ENCODE measurements around the gene CCDC88C. TPM values are rescaled to one million over a fixed set of nuclear protein-coding genes. Genes with fewer than 3 reads are reported as not detected.

Gene CCDC88C
- total and polyA plus RNA-seq, 12 donors: 2.2 to 8.4 (median 4.9) TPM

DNA sequence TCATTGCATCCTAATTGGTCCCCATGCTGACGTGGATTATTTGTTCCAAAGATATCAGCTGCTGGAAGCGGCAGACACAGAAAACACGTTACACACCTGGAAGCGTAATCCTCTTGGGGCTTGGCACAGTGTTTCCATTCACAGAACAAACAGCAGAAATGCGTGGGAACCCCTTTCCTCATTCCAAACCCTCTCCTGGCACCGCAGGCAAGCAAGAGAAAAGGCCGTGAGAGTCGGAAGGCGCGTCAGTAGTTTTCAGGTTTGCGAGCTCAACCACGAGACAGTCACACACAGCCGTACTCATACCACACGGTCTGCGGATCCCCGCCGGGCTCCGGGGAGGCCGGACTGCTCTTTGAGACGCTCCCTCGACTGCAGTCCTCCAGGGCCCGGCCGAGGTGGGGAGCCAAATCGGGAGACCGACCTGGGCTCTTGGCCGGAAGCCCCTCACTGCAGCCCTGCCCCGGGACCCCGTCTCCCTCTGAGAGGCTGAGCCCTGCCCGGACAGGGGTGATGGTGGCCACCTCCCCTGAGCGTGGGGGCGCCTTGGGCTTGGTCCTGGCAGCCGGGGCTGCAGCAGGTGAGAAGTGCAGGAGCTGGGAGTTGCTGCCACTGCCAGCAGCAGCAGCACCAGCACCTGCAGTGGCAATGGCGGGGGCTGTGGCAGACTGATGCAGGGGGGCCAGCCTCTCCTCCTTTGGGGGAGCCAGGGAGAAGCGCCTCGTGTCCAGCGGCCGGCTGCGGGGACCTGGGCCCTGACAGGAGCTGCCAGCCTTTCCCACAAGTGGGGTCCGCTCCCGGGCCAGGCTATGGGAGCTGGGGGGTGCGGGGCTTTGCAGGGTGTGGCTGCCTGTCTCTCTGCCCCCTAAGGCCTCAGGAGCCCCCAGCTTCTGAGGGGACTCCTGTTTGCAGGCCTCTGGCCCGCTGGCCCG lies 145.0 kb downstream of the CCDC88C start:
- 94 to 95% methylated on average over 43 of the region's 43 CpGs for WGBS, 2 donors
- Histone ChIP-seq H3K27ac (no peak overlapping the region), H3K4me1 (peaks cover 0 to 15% (median 9%) of the 10 kb centered on the region in 9 donors), H3K4me3 (no peak overlapping the region), H3K36me3 (peaks cover 0 to 58% (median 0%) of the 10 kb centered on the region in 9 donors), H3K27me3 (no peaks in the 10 kb centered on the region), H3K9me3 (no peaks in the 10 kb centered on the region)
- ATAC-seq: peak in 1 of 8 donors; percentile 14
- no peak for DNase-seq
- intact Hi-C loops (cut with DNase I): loop anchor here in 1 of 10 donors (10.0 kb wide), 1 partner anchor 368 kb away; no protein-coding TSS in a partner anchor
- TF ChIP-seq, protein P1, sequence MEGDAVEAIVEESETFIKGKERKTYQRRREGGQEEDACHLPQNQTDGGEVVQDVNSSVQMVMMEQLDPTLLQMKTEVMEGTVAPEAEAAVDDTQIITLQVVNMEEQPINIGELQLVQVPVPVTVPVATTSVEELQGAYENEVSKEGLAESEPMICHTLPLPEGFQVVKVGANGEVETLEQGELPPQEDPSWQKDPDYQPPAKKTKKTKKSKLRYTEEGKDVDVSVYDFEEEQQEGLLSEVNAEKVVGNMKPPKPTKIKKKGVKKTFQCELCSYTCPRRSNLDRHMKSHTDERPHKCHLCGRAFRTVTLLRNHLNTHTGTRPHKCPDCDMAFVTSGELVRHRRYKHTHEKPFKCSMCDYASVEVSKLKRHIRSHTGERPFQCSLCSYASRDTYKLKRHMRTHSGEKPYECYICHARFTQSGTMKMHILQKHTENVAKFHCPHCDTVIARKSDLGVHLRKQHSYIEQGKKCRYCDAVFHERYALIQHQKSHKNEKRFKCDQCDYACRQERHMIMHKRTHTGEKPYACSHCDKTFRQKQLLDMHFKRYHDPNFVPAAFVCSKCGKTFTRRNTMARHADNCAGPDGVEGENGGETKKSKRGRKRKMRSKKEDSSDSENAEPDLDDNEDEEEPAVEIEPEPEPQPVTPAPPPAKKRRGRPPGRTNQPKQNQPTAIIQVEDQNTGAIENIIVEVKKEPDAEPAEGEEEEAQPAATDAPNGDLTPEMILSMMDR (IDR thresholded peaks at IDR 0.05): no peak

DNA sequence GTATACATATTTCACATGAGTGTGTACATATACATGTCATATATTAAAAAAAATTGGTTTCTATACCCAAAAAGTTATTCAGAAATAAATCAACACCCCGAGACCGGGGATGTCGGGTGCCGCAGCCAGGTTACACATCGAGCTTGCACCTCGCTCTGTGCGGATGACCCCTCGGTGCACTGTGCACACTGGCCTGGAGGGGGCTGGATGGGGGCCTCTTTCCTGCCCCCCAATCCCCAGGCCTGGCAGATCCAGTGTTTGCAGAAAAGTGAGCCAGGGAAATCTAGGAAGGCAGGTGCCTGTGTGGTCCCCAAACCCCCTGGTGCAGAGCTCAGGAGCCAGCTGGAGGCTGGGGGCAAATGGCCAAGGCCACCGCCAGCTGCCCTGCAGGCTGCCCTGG lies 146.0 kb downstream of the CCDC88C start:
- Histone ChIP-seq H3K9me3 (no peaks in the 10 kb centered on the region), H3K36me3 (peaks cover 0 to 49% (median 0%) of the 10 kb centered on the region in 9 donors), H3K27me3 (no peaks in the 10 kb centered on the region), H3K27ac (no peak overlapping the region), H3K4me3 (no peak overlapping the region), H3K4me1 (peaks cover 0 to 15% (median 9%) of the 10 kb centered on the region in 9 donors)
- ATAC-seq (no peak), DNase-seq (no peak)
- WGBS, 2 donors: 95 to 96% methylated on average over 9 of the region's 9 CpGs
- TF ChIP-seq, protein P1 (IDR thresholded peaks at IDR 0.05): no peak
- intact Hi-C loops (cut with DNase I): loop anchor here in 1 of 10 donors (10.0 kb wide), 1 partner anchor 367 kb away; no protein-coding TSS in a partner anchor

DNA sequence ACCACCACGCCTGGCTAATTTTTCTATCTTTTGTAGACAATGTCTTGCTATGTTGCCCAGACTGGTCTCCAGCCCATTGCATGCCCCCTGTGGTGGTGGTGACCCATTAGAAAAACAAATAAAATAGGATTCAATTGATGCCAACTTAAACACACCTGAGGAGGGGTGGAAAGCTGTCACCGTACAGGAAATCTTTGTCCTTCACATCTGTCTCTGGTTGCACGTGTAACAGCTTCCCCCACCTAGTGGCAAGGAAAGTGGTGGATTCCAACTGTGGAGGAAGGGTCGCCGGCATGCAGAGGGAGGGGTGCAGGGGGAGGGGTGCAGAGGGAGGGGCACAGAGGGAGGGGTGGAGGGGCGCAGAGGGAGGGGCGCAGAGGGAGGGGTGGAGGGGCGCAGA lies 147.0 kb downstream of the CCDC88C start:
- 56 to 72% methylated on average over 5 to 8 of the region's 8 CpGs for WGBS, 2 donors
- Histone ChIP-seq H3K27ac (no peak overlapping the region), H3K4me3 (no peak overlapping the region), H3K36me3 (peaks cover 0 to 41% (median 0%) of the 10 kb centered on the region in 9 donors), H3K27me3 (no peaks in the 10 kb centered on the region), H3K9me3 (no peaks in the 10 kb centered on the region), H3K4me1 (peaks cover 0 to 15% (median 9%) of the 10 kb centered on the region in 9 donors)
- DNase-seq (no peak), ATAC-seq (no peak)
- TF ChIP-seq, protein P1 (IDR thresholded peaks at IDR 0.05): no peak
- intact Hi-C loops (cut with DNase I): loop anchor here in 1 of 10 donors (10.0 kb wide), 1 partner anchor 366 kb away; no protein-coding TSS in a partner anchor

DNA sequence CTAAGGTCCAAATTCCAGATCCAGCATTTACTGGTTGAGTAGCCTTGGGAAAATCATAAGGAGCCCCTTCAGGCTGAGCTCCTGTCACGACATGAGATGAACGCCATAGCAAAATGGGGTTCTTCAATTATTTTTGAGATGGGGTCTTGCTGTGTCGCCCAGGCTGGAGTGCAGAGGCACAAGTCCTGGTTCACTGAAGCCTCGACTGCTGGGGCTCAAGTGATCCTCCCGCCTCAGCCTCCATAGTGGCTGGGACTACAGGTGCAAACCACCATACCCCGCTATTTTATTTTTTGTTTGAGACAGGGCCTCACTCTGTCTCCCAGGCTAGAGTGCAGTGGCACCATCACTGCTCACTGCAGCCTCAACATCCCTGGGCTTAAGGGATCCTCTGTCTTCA lies 147.4 kb downstream of the CCDC88C start:
- DNase-seq: no peak
- H3K27ac ChIP-seq: no peak overlapping the region
- peaks cover 0 to 15% (median 9%) of the 10 kb centered on the region in 9 donors for H3K4me1 ChIP-seq
- intact Hi-C loops (cut with DNase I): loop anchor here in 1 of 10 donors (10.0 kb wide), 1 partner anchor 365 kb away; no protein-coding TSS in a partner anchor
- 96 to 98% methylated on average over 6 of the region's 6 CpGs for WGBS, 2 donors
- TF ChIP-seq, protein P1 (IDR thresholded peaks at IDR 0.05): no peak
- H3K27me3 ChIP-seq: peaks cover 0 to 3% (median 0%) of the 10 kb centered on the region in 7 donors
- no peak for ATAC-seq
- no peaks in the 10 kb centered on the region for H3K9me3 ChIP-seq
- peaks cover 0 to 39% (median 0%) of the 10 kb centered on the region in 9 donors for H3K36me3 ChIP-seq
- no peak overlapping the region for H3K4me3 ChIP-seq

All from heart right ventricle (tissue), 16 donors.